PC-3 (cell line): ENCODE results near the gene CPVL. TPM values are rescaled to one million over a fixed set of nuclear protein-coding genes. Genes with fewer than 3 reads are reported as not detected.
A peak's percentile ranks its signal among the peaks of the same experiment; 100 is the strongest.

Experiments used
- ATAC-seq: fragments of 200-7000 bp; cut with Tn5 transposase; 2 replicates; pipeline ENCODE4 v1.9.1; 2020; ENCODE audit warnings: mild to moderate bottlenecking, moderate library complexity
- BruUV-seq: library from RNA; stranded (reverse); fragments of 400-500 nt; replicated peaks from 2 replicates; lab custom pipeline; 2021; lab: Mats Ljungman, UMichigan
- CTCF ChIA-PET: fragments of 300-600 bp; sonication (Branson Sonifier 250); formaldehyde crosslinking; loops from one replicate; lab custom pipeline; 2022; ENCODE audit warnings: antibody characterized with exemption; lab: Charles Lee
- POLR2A ChIA-PET: fragments of 300-600 bp; sonication (Branson Sonifier 250); formaldehyde crosslinking; loops from one replicate; lab custom pipeline; 2022; ENCODE audit warnings: antibody characterized with exemption; ENCODE audit not compliant: unreplicated experiment; lab: Charles Lee
- DNase-seq: peaks from one replicate; pipeline ENCODE4 v3.0.0-alpha.2; 2015
- H2AFZ ChIP-seq: fragments of 300-600 bp; sonication (generic); 2 replicates; pipeline ENCODE4 v1.6.0; 2016; ENCODE audit warnings: antibody characterized with exemption, low read length
- H3F3A ChIP-seq: fragments of 300-600 bp; sonication (generic); one replicate; pipeline ENCODE4 v1.6.0; 2017; ENCODE audit warnings: antibody characterized with exemption, low read length, control low read depth, mild to moderate bottlenecking; ENCODE audit not compliant: unreplicated experiment
- H3K27ac ChIP-seq: fragments of 300-600 bp; sonication (generic); 2 replicates; pipeline ENCODE4 v1.5.1; 2016; ENCODE audit warnings: mild to moderate bottlenecking, low read length
- H3K27me3 ChIP-seq: fragments of 300-600 bp; sonication (generic); 2 replicates; pipeline ENCODE4 v1.6.1; 2016; ENCODE audit warnings: low read length, mixed read lengths
- H3K36me3 ChIP-seq: fragments of 300-600 bp; sonication (generic); 2 replicates; pipeline ENCODE4 v1.6.1; 2016; ENCODE audit warnings: low read depth, mixed run types, low read length, mixed read lengths
- H3K4me1 ChIP-seq: fragments of 300-600 bp; sonication (generic); 2 replicates; pipeline ENCODE4 v1.5.1; 2016; ENCODE audit warnings: low read length; ENCODE audit not compliant: insufficient read depth
- H3K4me2 ChIP-seq: fragments of 300-600 bp; sonication (generic); 2 replicates; pipeline ENCODE4 v1.6.0; 2016; ENCODE audit warnings: low read length
- H3K4me3 ChIP-seq: fragments of 300-600 bp; sonication (generic); 2 replicates; pipeline ENCODE4 v1.5.1; 2016; ENCODE audit warnings: mild to moderate bottlenecking, low read length, mixed read lengths
- H3K79me2 ChIP-seq: fragments of 300-600 bp; sonication (generic); 2 replicates; pipeline ENCODE4 v1.6.1; 2017; ENCODE audit warnings: low read length, mixed read lengths
- H3K9ac ChIP-seq: fragments of 300-600 bp; sonication (generic); 2 replicates; pipeline ENCODE4 v1.6.0; 2016; ENCODE audit warnings: mild to moderate bottlenecking, low read length
- H3K9me2 ChIP-seq: fragments of 300-600 bp; sonication (generic); replicated peaks from 2 replicates; pipeline ENCODE4 v1.6.1; 2016; ENCODE audit warnings: mixed run types, low read length, mixed read lengths
- H3K9me3 ChIP-seq: fragments of 300-600 bp; sonication (generic); 2 replicates; pipeline ENCODE4 v1.6.1; 2016; ENCODE audit warnings: low read length, mixed read lengths
- H4K20me1 ChIP-seq: fragments of 300-600 bp; sonication (generic); 2 replicates; pipeline ENCODE4 v1.6.1; 2016; ENCODE audit warnings: low read length, mixed read lengths
- EZH2 ChIP-seq: fragments of 300-600 bp; sonication (generic); IDR thresholded peaks from one replicate; pipeline ENCODE4 v1.6.1; 2017; ENCODE audit warnings: antibody characterized with exemption, mild to moderate bottlenecking, low read length; ENCODE audit not compliant: unreplicated experiment
- EZH2phosphoT487 ChIP-seq: fragments of 300-600 bp; sonication (generic); IDR thresholded peaks from 2 replicates; pipeline ENCODE4 v1.6.1; 2018; ENCODE audit warnings: mild to moderate bottlenecking, antibody characterized with exemption, low read length, borderline replicate concordance
- intact Hi-C: fragments of 100-400 bp; cut with micrococcal nuclease; formaldehyde crosslinking; loops from 2 replicates; pipeline ENCODE4 v1.9.0; 2023
- total RNA-seq: library from RNA; depleted of rRNA; stranded (reverse); fragments of >200 nt; gene quantifications from 2 replicates; pipeline ENCODE4 v1.2.3, GENCODE V29; 2014
- TF ChIP-seq, protein P1 (sequence below): fragments of 300-600 bp; sonication (generic); conservative IDR thresholded peaks from 2 replicates; pipeline ENCODE4 v1.5.1; 2017; ENCODE audit warnings: antibody characterized with exemption, low read depth, mild to moderate bottlenecking, low read length

CPVL gene
- total RNA-seq, 1 experiment from 2014 or later: 14.7 TPM

DNA sequence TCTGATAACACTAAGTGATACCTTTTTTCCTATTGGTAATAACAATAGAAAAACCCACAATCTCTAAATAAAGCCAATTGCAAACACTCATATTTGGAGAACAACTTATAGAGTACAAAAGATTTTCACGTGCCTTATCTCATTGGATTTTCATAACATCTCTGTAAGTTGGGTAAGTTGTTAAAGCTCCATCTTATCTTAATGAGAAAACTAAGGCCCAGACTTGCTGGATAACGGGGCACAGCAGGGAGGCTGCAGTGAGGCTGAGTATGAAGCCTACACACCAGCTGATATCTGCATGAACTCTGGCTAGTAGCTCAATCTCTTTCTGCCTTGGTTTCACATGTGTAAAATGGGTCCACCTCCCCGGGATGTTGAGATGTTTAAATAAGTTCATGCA lies 26.8 kb downstream of the CPVL start:
- Histone ChIP-seq H3K27me3 (no peaks in the 10 kb centered on the region), H3K9me3 (no peaks in the 10 kb centered on the region), H3K9me2 (no peaks in the 10 kb centered on the region), H3K79me2 (no peaks in the 10 kb centered on the region), H3K27ac (no peak overlapping the region), H3K36me3 (no peaks in the 10 kb centered on the region), H2AFZ (no peak overlapping the region), H3K4me1 (peaks cover 33% of the 10 kb centered on the region), H4K20me1 (no peaks in the 10 kb centered on the region), H3K4me3 (no peak overlapping the region), H3K9ac (no peak overlapping the region), H3K4me2 (no peak overlapping the region), H3F3A (no peaks in the 10 kb centered on the region)
- DNase-seq: no peak
- BruUV-seq: no TSS peak
- POLR2A ChIA-PET: no interaction called here
- ATAC-seq: no peak
- no peak for TF ChIP-seq EZH2
- TF ChIP-seq EZH2phosphoT487: no peak
- TF ChIP-seq, protein P1, sequence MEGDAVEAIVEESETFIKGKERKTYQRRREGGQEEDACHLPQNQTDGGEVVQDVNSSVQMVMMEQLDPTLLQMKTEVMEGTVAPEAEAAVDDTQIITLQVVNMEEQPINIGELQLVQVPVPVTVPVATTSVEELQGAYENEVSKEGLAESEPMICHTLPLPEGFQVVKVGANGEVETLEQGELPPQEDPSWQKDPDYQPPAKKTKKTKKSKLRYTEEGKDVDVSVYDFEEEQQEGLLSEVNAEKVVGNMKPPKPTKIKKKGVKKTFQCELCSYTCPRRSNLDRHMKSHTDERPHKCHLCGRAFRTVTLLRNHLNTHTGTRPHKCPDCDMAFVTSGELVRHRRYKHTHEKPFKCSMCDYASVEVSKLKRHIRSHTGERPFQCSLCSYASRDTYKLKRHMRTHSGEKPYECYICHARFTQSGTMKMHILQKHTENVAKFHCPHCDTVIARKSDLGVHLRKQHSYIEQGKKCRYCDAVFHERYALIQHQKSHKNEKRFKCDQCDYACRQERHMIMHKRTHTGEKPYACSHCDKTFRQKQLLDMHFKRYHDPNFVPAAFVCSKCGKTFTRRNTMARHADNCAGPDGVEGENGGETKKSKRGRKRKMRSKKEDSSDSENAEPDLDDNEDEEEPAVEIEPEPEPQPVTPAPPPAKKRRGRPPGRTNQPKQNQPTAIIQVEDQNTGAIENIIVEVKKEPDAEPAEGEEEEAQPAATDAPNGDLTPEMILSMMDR: no peak
- CTCF ChIA-PET: interaction anchor here (1.2 kb wide), 1 partner anchor 190 kb away, joined by 5 read pairs; no protein-coding TSS in a partner anchor
- intact Hi-C loops: loop anchor here (10.0 kb wide), 1 partner anchor 445 kb away; the partner anchor contains the start of gene PRR15

- H3K9me2 ChIP-seq: no peaks in the 10 kb centered on the region
- no peaks in the 10 kb centered on the region for H3K79me2 ChIP-seq
- no peaks in the 10 kb centered on the region for H3F3A ChIP-seq
- peak; percentile 51 for DNase-seq
- H3K4me3 ChIP-seq: no peak overlapping the region
- no TSS peak for BruUV-seq
- intact Hi-C loops: loop anchor here (1.0 to 10.0 kb wide), 2 partner anchors 193 to 448 kb away; partner anchors contain the start of gene PRR15
- H3K9me3 ChIP-seq: no peaks in the 10 kb centered on the region
- H3K4me1 ChIP-seq: peaks cover 48% of the 10 kb centered on the region
- TF ChIP-seq EZH2 (no peak), EZH2phosphoT487 (no peak)
- TF ChIP-seq, protein P1: no peak
- ATAC-seq: no peak
- no peaks in the 10 kb centered on the region for H3K36me3 ChIP-seq
- H3K27ac ChIP-seq: no peak overlapping the region
- no peak overlapping the region for H3K9ac ChIP-seq
- no peaks in the 10 kb centered on the region for H4K20me1 ChIP-seq
- peak overlapping the region; percentile 16; the same call in 1 of the 2 replicates for H3K4me2 ChIP-seq
- ChIA-PET CTCF (interaction anchor here (1.4 kb wide), 1 partner anchor 73 kb away, joined by 4 read pairs; no protein-coding TSS in a partner anchor), POLR2A (no interaction called here)
- H2AFZ ChIP-seq: no peak overlapping the region
- no peaks in the 10 kb centered on the region for H3K27me3 ChIP-seq
Measured at GRCh38 chr7:29116361-29117200, 29.8 kb downstream of the CPVL start.

DNA sequence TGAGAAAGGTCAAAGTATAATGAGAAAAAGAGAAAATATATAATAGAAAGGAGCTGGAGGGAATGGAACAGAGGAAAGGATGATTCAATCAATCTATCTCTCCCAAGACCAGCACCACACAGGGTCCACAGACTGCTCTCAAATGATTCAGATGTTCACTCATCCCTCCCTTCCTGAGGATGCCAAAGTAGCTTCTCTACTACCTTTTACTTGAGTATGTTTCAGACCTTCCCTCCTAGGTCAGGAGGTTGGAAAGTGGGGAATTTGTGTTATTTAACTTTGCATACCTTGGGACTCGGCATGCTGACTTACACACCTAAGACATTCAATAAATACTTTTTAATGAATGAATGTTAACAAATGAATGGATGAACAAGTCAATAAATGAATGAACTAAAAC lies 30.6 kb downstream of the CPVL start:
- BruUV-seq: no TSS peak
- Histone ChIP-seq H3K27me3 (no peaks in the 10 kb centered on the region), H3K36me3 (no peaks in the 10 kb centered on the region), H3K9ac (no peak overlapping the region), H3F3A (no peaks in the 10 kb centered on the region), H3K9me2 (no peaks in the 10 kb centered on the region), H4K20me1 (no peaks in the 10 kb centered on the region), H3K27ac (no peak overlapping the region), H3K9me3 (no peaks in the 10 kb centered on the region), H3K4me2 (no peak overlapping the region), H2AFZ (no peak overlapping the region), H3K79me2 (no peaks in the 10 kb centered on the region), H3K4me3 (no peak overlapping the region), H3K4me1 (peaks cover 40% of the 10 kb centered on the region)
- POLR2A ChIA-PET: no interaction called here
- TF ChIP-seq EZH2 (no peak), EZH2phosphoT487 (no peak)
- TF ChIP-seq, protein P1: no peak
- intact Hi-C loops: loop anchor here (1.0 to 10.0 kb wide), 2 partner anchors 194 to 449 kb away; partner anchors contain the start of gene PRR15
- CTCF ChIA-PET: no interaction called here
- DNase-seq: no peak
- no peak for ATAC-seq
